HepG2 (cell line): ENCODE results near the gene C2orf76. TPM values are rescaled to one million over a fixed set of nuclear protein-coding genes. Genes with fewer than 3 reads are reported as not detected.
"Not testable (repeated sequence)": the region's sequence is repeated elsewhere in the genome, so short reads cannot be mapped to it uniquely, and the experiment has no call there.

Experiments
- ATAC-seq: fragments of 200-7000 bp; cut with Tn5 transposase; 3 replicates; pipeline ENCODE4 v1.9.1; 2020; ENCODE audit warnings: mild to moderate bottlenecking, moderate library complexity
- BruUV-seq: library from RNA; stranded (reverse); fragments of 400-500 nt; replicated peaks from 2 replicates; lab custom pipeline; 2021; lab: Mats Ljungman, UMichigan
- CTCF ChIA-PET: fragments of 300-600 bp; formaldehyde crosslinking; extraction: SDS; loops from one replicate; lab custom pipeline; 2021; ENCODE audit warnings: low total read pairs, inconsistent platforms, low intra/inter-chr PET ratio; lab: Yijun Ruan, JAX
- POLR2A ChIA-PET: fragments of 350-600 bp; sonication (Branson Sonifier 250); formaldehyde crosslinking; loops from one replicate; lab custom pipeline; 2020; ENCODE audit warnings: antibody characterized with exemption, inconsistent platforms; lab: Yijun Ruan, JAX
- DNase-seq: peaks from one replicate; pipeline ENCODE4 v3.0.0-alpha.2; 2015; ENCODE audit warnings: low spot score
- FAIRE-seq: peaks from 3 replicates; lab custom pipeline; 2011; peaks lifted over from hg19 to GRCh38; lab: Jason Lieb, UNC
- H2AFZ ChIP-seq: one replicate; pipeline ENCODE4 v1.6.1; 2011; ENCODE audit warnings: low read length, inconsistent platforms
- H3K27ac ChIP-seq: fragments of 300-600 bp; 3 replicates; pipeline ENCODE4 v1.8.0; 2011; ENCODE audit warnings: mixed run types, mild to moderate bottlenecking, mixed read lengths, low read length, inconsistent platforms; ENCODE audit not compliant: insufficient read depth; ENCODE audit errors: extremely low read length
- H3K27me3 ChIP-seq, 2 experiments: fragments of 200-600 bp in 1 of 2; 2 replicates in 1 of 2; 3 replicates in 1 of 2; pipeline versions ENCODE4 v1.6.0 to v1.8.0; 2011; ENCODE audit warnings: low read length in 2 of 2, mild to moderate bottlenecking in 2 of 2, moderate library complexity in 2 of 2, inconsistent platforms in 1 of 2; ENCODE audit not compliant: insufficient read depth in 2 of 2, control insufficient read depth in 1 of 2
- H3K36me3 ChIP-seq, 2 experiments: fragments of 200-600 bp in 1 of 2; replicated peaks in 1 of 2; 2 replicates in 1 of 2; 3 replicates in 1 of 2; pipeline versions ENCODE4 v1.5.1 to v1.8.0; 2011; ENCODE audit warnings: low read length in 2 of 2, inconsistent platforms in 1 of 2; ENCODE audit not compliant: insufficient read depth in 2 of 2, control insufficient read depth in 1 of 2
- H3K4me1 ChIP-seq: 2 replicates; pipeline ENCODE4 v1.5.1; 2012; ENCODE audit warnings: low read length, inconsistent platforms; ENCODE audit not compliant: insufficient read depth
- H3K4me2 ChIP-seq: 2 replicates; pipeline ENCODE4 v1.6.0; 2011; ENCODE audit warnings: low read depth, low read length, inconsistent platforms
- H3K4me3 ChIP-seq, 3 experiments: fragments of 200-600 bp in 1 of 3; sonication (generic), shearing (Covaris generic) in 1 of 3; replicated peaks in 1 of 3; 2 replicates each; pipeline ENCODE4 v1.5.1; 2011 to 2016; ENCODE audit warnings: low read length in 3 of 3, inconsistent platforms in 2 of 3, low read depth in 2 of 3, mild to moderate bottlenecking in 2 of 3, control low read depth in 1 of 3, mixed read lengths in 1 of 3; ENCODE audit not compliant: insufficient read depth in 1 of 3
- H3K79me2 ChIP-seq: one replicate; pipeline ENCODE4 v1.6.1; 2011; ENCODE audit warnings: low read length, inconsistent platforms; ENCODE audit not compliant: insufficient read depth
- H3K9ac ChIP-seq: 2 replicates; pipeline ENCODE4 v1.6.0; 2011; ENCODE audit warnings: mild to moderate bottlenecking, low read depth, low read length, inconsistent platforms; ENCODE audit not compliant: insufficient read depth
- H3K9me3 ChIP-seq: 2 replicates; pipeline ENCODE4 v1.5.1; 2012; ENCODE audit warnings: mild to moderate bottlenecking, low read length
- H4K20me1 ChIP-seq: 2 replicates; pipeline ENCODE4 v1.6.0; 2011; ENCODE audit warnings: inconsistent platforms, mild to moderate bottlenecking, low read length, moderate library complexity; ENCODE audit not compliant: insufficient read depth
- ATF7 ChIP-seq, 2 experiments: fragments of 450-650 bp in 1 of 2; sonication (generic) in 1 of 2; formaldehyde crosslinking in 1 of 2; IDR thresholded peaks; 2 replicates each; pipeline versions ENCODE4 v1.4.0 to v1.6.1; 2016 to 2020; ENCODE audit warnings: antibody characterized with exemption in 1 of 2, mild to moderate bottlenecking in 1 of 2, missing genetic modification reagents in 1 of 2
- CREM ChIP-seq, 2 experiments: sonication (generic) in 1 of 2; formaldehyde crosslinking in 1 of 2; IDR thresholded peaks; 2 replicates each; pipeline versions ENCODE4 v1.4.0 to v1.6.1; 2016 to 2020; ENCODE audit warnings: antibody characterized with exemption in 1 of 2, mild to moderate bottlenecking in 1 of 2, missing genetic modification reagents in 1 of 2
- FOXP1 ChIP-seq, 2 experiments: fragments of 450-650 bp in 1 of 2; IDR thresholded peaks; 2 replicates each; pipeline ENCODE4 v1.6.1; 2017 to 2018; ENCODE audit warnings: antibody characterized with exemption in 1 of 2
- HNF4A ChIP-seq: sonication (generic); formaldehyde crosslinking; IDR thresholded peaks from 2 replicates; pipeline ENCODE4 v1.4.0; 2020; ENCODE audit warnings: missing genetic modification reagents
- ISL2 ChIP-seq: sonication (generic); formaldehyde crosslinking; IDR thresholded peaks from 2 replicates; pipeline ENCODE4 v1.5.0; 2020; ENCODE audit warnings: missing genetic modification reagents
- POLR2A ChIP-seq, 2 experiments: IDR thresholded peaks; 2 replicates each; pipeline ENCODE4 v1.6.1; 2011; ENCODE audit warnings: low read depth in 2 of 2, low read length in 2 of 2, mild to moderate bottlenecking in 1 of 2, moderate library complexity in 1 of 2; ENCODE audit not compliant: insufficient read depth in 1 of 2
- RBFOX2 ChIP-seq: fragments of 200-400 bp; formaldehyde crosslinking; IDR thresholded peaks from 2 replicates; pipeline ENCODE4 v1.6.1; 2017; ENCODE audit warnings: low read depth, mild to moderate bottlenecking, low read length
- TCF7 ChIP-seq: sonication (generic); IDR thresholded peaks from 2 replicates; pipeline ENCODE4 v1.6.1; 2016; ENCODE audit warnings: antibody characterized with exemption, low read depth
- ZNF33A ChIP-seq: sonication (generic); formaldehyde crosslinking; IDR thresholded peaks from 2 replicates; pipeline ENCODE4 v1.5.1; 2020; ENCODE audit warnings: missing genetic modification reagents, mild to moderate bottlenecking, moderate library complexity, borderline replicate concordance
- WGBS: methylation state at CpG from one replicate; pipeline ENCODE4 v1.1.6; 2017; ENCODE audit warnings: low lambda C conversion rate; 5-methylcytosine and 5-hydroxymethylcytosine counted together
- in situ Hi-C: cut with HindIII; loops from 2 replicates; pipeline ENCODE4 v1.10.0; 2017; ENCODE audit warnings: low pct_unique_long_range_greater_than_20kb; ENCODE audit not compliant: extremely low pct_ligation_motif_present
- intact Hi-C: fragments of 100-400 bp; cut with micrococcal nuclease; formaldehyde crosslinking; loops from one replicate; pipeline ENCODE4 v1.10.0; 2022; ENCODE audit not compliant: unreplicated experiment
- polyA plus RNA-seq, 8 experiments: library from polyadenylated mRNA; depleted of rRNA in 3 of 8; stranded (reverse) in 7 of 8; unstranded in 1 of 8; fragments of >200 nt; fragmentation: Illumina TruSeq in 4 of 8; extraction: Trizol in 4 of 8; gene quantifications; 2 replicates each; pipeline versions ENCODE4 v1.2.1 to v1.2.3, GENCODE V29; 2011 to 2016; ENCODE audit warnings: low read depth in 4 of 8, missing spikeins in 1 of 8, mixed read lengths in 1 of 8; ENCODE audit not compliant: insufficient read depth in 1 of 8
- total RNA-seq, 5 experiments: library from RNA; depleted of rRNA; stranded (reverse); fragments of >200 nt; fragmentation: Illumina TruSeq; extraction: Trizol; gene quantifications; 2 replicates each; pipeline ENCODE4 v1.2.3, GENCODE V29; 2016; ENCODE audit warnings: low read depth in 1 of 5
- TF ChIP-seq, protein P1 (sequence below): sonication (generic); formaldehyde crosslinking; IDR thresholded peaks from 2 replicates; pipeline ENCODE4 v1.5.1; 2020; ENCODE audit warnings: mild to moderate bottlenecking, missing genetic modification reagents, borderline replicate concordance

C2orf76 gene
- total and polyA plus RNA-seq, 2 of the 13 experiments (the other 11 are each of a cell fraction or from before 2014, with no cell fraction given): 7.7 to 8.5 TPM

DNA sequence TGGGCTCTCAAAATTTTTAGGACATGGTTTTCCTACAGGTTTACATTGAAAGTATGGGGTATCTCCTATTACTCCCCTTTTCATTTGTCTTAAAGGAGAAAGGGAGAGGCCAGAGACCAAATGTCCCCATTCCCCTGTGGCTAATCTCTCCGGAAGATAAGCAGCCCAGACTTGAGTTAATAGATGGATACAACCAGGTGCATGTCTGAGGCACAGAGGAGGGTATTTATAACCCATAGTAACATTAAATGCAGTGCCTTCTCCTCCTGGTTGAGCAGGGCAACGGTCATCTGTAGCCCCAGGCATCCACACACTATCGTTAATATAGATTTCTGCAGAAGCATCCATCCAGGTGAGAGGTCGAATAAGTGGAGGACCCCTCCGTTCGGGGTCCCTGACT is 9.8 kb upstream of the C2orf76 start:
- H3K27me3 ChIP-seq, H3K4me2 ChIP-seq, H3K4me3 ChIP-seq, BruUV-seq, CTCF ChIA-PET, in situ Hi-C loops, intact Hi-C loops, POLR2A ChIA-PET, FAIRE-seq, H4K20me1 ChIP-seq, H3K79me2 ChIP-seq, H3K9ac ChIP-seq, H3K9me3 ChIP-seq, H3K27ac ChIP-seq, DNase-seq, H2AFZ ChIP-seq, ATAC-seq: not testable (repeated sequence)
- peaks cover 15 to 23% of the 10 kb centered on the region in 2 experiments for H3K36me3 ChIP-seq
- H3K4me1 ChIP-seq: peaks cover 35% of the 10 kb centered on the region
- 0 out of 4 replicates have a peak, but pooled peaks of 1 of the 2 experiments have one; percentile 32 for TF ChIP-seq POLR2A (IDR thresholded peaks at IDR 0.05; ENCODE audit: insufficient read depth in 1 of 2, low read depth in 2 of 2, low read length in 2 of 2)
- WGBS: 75% methylated on average over 6 of the region's 6 CpGs

DNA sequence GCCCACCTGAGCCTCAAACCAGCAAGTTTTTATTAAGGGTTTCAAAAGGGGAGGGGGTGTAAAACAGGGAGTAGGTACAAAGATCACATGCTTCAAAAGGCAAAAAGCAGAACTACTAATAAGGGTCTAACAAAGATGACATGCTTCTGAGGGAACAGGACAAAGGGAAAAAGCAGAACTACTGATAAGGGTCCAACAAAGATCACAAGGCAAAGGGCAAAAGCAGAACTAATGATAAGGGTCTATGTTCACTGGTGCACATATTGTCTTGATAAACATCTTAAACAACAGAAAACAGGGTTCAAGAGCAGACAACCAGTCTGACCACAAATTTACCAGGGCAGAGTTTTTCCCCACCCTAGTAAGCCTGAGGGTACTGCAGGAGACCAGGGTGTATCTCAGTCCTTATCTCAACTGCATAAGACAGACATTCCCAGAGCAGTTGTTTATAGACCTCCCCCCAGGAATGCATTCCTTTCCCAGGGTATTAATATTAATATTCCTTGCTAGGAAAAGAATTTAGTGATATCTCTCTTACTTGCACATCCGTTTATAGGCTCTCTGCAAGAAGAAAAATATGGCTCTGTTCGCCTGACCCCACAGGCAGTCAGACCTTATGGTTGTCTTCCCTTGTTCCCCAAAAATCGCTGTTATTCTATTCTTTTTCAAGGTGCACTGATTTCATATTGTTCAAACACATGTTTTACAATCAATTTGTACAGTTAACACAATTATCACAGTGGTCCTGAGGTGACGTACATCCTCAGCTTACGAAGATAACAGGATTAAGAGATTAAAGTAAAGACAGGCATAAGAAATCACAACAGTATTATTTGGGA is 7.5 kb upstream of the C2orf76 start:
- Histone ChIP-seq H4K20me1 (peaks cover 11% of the 10 kb centered on the region; the same call in 1 of the 2 replicates), H3K36me3 (peaks cover 29 to 42% of the 10 kb centered on the region in 2 experiments), H3K4me1 (peaks cover 45% of the 10 kb centered on the region)
- H2AFZ ChIP-seq; H3K27ac ChIP-seq; ATAC-seq; H3K27me3 ChIP-seq; POLR2A ChIA-PET; H3K79me2 ChIP-seq; CTCF ChIA-PET; DNase-seq; H3K4me3 ChIP-seq; FAIRE-seq; intact Hi-C loops; in situ Hi-C loops; H3K9me3 ChIP-seq; H3K9ac ChIP-seq; H3K4me2 ChIP-seq; TF ChIP-seq ATF7 (CRISPR knock-in tag; IDR thresholded peaks at IDR 0.05); FOXP1 (IDR thresholded peaks at IDR 0.05); CREM (CRISPR knock-in tag; IDR thresholded peaks at IDR 0.05): not testable (repeated sequence)
- 93% methylated on average over 5 of the region's 5 CpGs for WGBS
- BruUV-seq: TSS peak; percentile 1
- peak; percentile 95; the same call in 1 of the 2 replicates for TF ChIP-seq ZNF33A (CRISPR knock-in tag)
- TF ChIP-seq HNF4A: peak; percentile 64
- 0 out of 2 replicates have a peak, but pooled peaks have one; percentile 7 for TF ChIP-seq ATF7 (IDR thresholded peaks at IDR 0.05)
- peak; percentile 42 for TF ChIP-seq RBFOX2
- peak; percentile 18; the same call in 1 of the 2 replicates for TF ChIP-seq TCF7
- peak; percentile 38; the same call in 1 of the 2 replicates for TF ChIP-seq FOXP1 (CRISPR knock-in tag; IDR thresholded peaks at IDR 0.05)
- 0 out of 2 replicates have a peak, but pooled peaks have one; percentile 40 for TF ChIP-seq ISL2 (CRISPR knock-in tag)
- TF ChIP-seq CREM (IDR thresholded peaks at IDR 0.05): 0 out of 2 replicates have a peak, but pooled peaks have one; percentile 14
- TF ChIP-seq, protein P1, sequence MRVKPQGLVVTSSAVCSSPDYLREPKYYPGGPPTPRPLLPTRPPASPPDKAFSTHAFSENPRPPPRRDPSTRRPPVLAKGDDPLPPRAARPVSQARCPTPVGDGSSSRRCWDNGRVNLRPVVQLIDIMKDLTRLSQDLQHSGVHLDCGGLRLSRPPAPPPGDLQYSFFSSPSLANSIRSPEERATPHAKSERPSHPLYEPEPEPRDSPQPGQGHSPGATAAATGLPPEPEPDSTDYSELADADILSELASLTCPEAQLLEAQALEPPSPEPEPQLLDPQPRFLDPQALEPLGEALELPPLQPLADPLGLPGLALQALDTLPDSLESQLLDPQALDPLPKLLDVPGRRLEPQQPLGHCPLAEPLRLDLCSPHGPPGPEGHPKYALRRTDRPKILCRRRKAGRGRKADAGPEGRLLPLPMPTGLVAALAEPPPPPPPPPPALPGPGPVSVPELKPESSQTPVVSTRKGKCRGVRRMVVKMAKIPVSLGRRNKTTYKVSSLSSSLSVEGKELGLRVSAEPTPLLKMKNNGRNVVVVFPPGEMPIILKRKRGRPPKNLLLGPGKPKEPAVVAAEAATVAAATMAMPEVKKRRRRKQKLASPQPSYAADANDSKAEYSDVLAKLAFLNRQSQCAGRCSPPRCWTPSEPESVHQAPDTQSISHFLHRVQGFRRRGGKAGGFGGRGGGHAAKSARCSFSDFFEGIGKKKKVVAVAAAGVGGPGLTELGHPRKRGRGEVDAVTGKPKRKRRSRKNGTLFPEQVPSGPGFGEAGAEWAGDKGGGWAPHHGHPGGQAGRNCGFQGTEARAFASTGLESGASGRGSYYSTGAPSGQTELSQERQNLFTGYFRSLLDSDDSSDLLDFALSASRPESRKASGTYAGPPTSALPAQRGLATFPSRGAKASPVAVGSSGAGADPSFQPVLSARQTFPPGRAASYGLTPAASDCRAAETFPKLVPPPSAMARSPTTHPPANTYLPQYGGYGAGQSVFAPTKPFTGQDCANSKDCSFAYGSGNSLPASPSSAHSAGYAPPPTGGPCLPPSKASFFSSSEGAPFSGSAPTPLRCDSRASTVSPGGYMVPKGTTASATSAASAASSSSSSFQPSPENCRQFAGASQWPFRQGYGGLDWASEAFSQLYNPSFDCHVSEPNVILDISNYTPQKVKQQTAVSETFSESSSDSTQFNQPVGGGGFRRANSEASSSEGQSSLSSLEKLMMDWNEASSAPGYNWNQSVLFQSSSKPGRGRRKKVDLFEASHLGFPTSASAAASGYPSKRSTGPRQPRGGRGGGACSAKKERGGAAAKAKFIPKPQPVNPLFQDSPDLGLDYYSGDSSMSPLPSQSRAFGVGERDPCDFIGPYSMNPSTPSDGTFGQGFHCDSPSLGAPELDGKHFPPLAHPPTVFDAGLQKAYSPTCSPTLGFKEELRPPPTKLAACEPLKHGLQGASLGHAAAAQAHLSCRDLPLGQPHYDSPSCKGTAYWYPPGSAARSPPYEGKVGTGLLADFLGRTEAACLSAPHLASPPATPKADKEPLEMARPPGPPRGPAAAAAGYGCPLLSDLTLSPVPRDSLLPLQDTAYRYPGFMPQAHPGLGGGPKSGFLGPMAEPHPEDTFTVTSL: 0 out of 2 replicates have a peak, but pooled peaks have one; percentile 19
